Right cardiac atrium (tissue), 5 donors: ENCODE measurements around the gene ZNF574. TPM values are rescaled to one million over a fixed set of nuclear protein-coding genes. Genes with fewer than 3 reads are reported as not detected.
"Not testable (repeated sequence)": the region's sequence is repeated elsewhere in the genome, so short reads cannot be mapped to it uniquely, and the experiment has no call there.

ENCODE experiments used
- ATAC-seq, 2 donors: fragments of 200-7000 bp; cut with Tn5 transposase; one replicate each; pipeline versions ENCODE4 v1.8.0 to v1.9.1; 2020; ENCODE audit warnings: moderate library complexity in 2 of 2, mild to moderate bottlenecking in 1 of 2
- DNase-seq, 3 donors: peaks; one replicate each; pipeline ENCODE4 v3.0.0-alpha.2; 2020
- H3K27ac ChIP-seq: one replicate; pipeline ENCODE4 v1.5.1; 2013; ENCODE audit warnings: mild to moderate bottlenecking, low read length, control low read depth, moderate library complexity
- H3K27me3 ChIP-seq: one replicate; pipeline ENCODE4 v1.6.1; 2013; ENCODE audit not compliant: control insufficient read depth, insufficient read depth
- H3K4me1 ChIP-seq: one replicate; pipeline ENCODE4 v1.6.1; 2013; ENCODE audit warnings: low read length; ENCODE audit not compliant: control insufficient read depth, insufficient read depth
- H3K4me3 ChIP-seq: one replicate; pipeline ENCODE4 v1.5.1; 2013; ENCODE audit warnings: low read length, control low read depth
- H3K9me3 ChIP-seq: one replicate; pipeline ENCODE4 v1.6.1; 2013; ENCODE audit warnings: low read length; ENCODE audit not compliant: control insufficient read depth
- WGBS: extraction: QIAGEN DNeasy Blood & Tissue Kit; methylation state at CpG from one replicate; pipeline ENCODE4 v1.1.7; 2013; 5-methylcytosine and 5-hydroxymethylcytosine counted together
- intact Hi-C, 4 donors: fragments of 100-400 bp; cut with DNase I; formaldehyde crosslinking; loops; one replicate each; pipeline versions ENCODE4 v1.11.0 to v1.14.0; 2022 to 2023
- long read RNA-seq, 4 donors: library from polyadenylated mRNA; unstranded; transcript quantifications; one replicate each; pipeline ENCODE4 v2.0.0, GENCODE V29; 2020 to 2021
- polyA plus RNA-seq: library from polyadenylated mRNA; stranded (reverse); fragments of 200-250 nt; gene quantifications from one replicate; pipeline ENCODE4 v1.2.3, GENCODE V29; 2013
- total RNA-seq, 4 donors: library from RNA; stranded (reverse); fragmentation: NEBNext Ultra II Directional; extraction: Animal tissue kit (Norgen Biotek cat#: 25700); gene quantifications; one replicate each; pipeline ENCODE4 v1.2.1, GENCODE V29; 2021
- donor health status: healthy with polysubstance abuse.
- donor health status: DM: no; HTN: yes; CAD: no.
- donor health status: DM: no; HTN: no; CAD: no.
- donor health status: DM: no; HTN: yes; CAD: no; lungs with severe emphysema.
- donor health status: DM: yes; HTN: yes; CAD: no.

Gene ZNF574, protein sequence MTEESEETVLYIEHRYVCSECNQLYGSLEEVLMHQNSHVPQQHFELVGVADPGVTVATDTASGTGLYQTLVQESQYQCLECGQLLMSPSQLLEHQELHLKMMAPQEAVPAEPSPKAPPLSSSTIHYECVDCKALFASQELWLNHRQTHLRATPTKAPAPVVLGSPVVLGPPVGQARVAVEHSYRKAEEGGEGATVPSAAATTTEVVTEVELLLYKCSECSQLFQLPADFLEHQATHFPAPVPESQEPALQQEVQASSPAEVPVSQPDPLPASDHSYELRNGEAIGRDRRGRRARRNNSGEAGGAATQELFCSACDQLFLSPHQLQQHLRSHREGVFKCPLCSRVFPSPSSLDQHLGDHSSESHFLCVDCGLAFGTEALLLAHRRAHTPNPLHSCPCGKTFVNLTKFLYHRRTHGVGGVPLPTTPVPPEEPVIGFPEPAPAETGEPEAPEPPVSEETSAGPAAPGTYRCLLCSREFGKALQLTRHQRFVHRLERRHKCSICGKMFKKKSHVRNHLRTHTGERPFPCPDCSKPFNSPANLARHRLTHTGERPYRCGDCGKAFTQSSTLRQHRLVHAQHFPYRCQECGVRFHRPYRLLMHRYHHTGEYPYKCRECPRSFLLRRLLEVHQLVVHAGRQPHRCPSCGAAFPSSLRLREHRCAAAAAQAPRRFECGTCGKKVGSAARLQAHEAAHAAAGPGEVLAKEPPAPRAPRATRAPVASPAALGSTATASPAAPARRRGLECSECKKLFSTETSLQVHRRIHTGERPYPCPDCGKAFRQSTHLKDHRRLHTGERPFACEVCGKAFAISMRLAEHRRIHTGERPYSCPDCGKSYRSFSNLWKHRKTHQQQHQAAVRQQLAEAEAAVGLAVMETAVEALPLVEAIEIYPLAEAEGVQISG
- total RNA-seq (1 to 10 TPM; 8.4 to 9.3 (median 8.5) TPM), polyA plus RNA-seq (5.2 TPM)
- long read RNA-seq, donor 1, transcript ZNF574-202 (2 exons, 2,940 nt), result major isoform, 33 of 41 reads
- long read RNA-seq, donor 1, partial matches to known transcripts, result 0 of 41 reads
- long read RNA-seq, donor 1, other reads (novel, unspliced or antisense), result 8 of 41 reads
- long read RNA-seq, donor 2, transcript ZNF574-202 (2 exons, 2,940 nt), result major isoform, 21 of 24 reads
- long read RNA-seq, donor 2, partial matches to known transcripts, result 3 of 24 reads
- long read RNA-seq, donor 2, other reads (novel, unspliced or antisense), result 0 of 24 reads
- long read RNA-seq, donor 3, transcript ZNF574-202 (2 exons, 2,940 nt), result major isoform, 22 of 34 reads
- long read RNA-seq, donor 3, partial matches to known transcripts, result 0 of 34 reads
- long read RNA-seq, donor 3, other reads (novel, unspliced or antisense), result 12 of 34 reads
- long read RNA-seq, donor 4, transcript ZNF574-202 (2 exons, 2,940 nt), result major isoform, 12 of 16 reads
- long read RNA-seq, donor 4, partial matches to known transcripts, result 0 of 16 reads
- long read RNA-seq, donor 4, other reads (novel, unspliced or antisense), result 4 of 16 reads

GRCh38 chr19:42075616-42076379, at the start of gene ZNF574:
TSS of gene ZNF574 (plus strand) at chr19:42076166. CDS start at chr19:42078607, 2,441 bp downstream.
- no peaks in the 10 kb centered on the region for H3K4me1 ChIP-seq
- intact Hi-C loops, result no loop called here
- ATAC-seq, result peak; percentile 99

GRCh38 chr19:42028304-42029216, 47.4 kb upstream of the ZNF574 start:
- no peak overlapping the region for H3K27ac ChIP-seq
- intact Hi-C loops, result no loop called here
- ATAC-seq (no peak), DNase-seq (no peak)
- WGBS, result 57% methylated on average over 8 of the region's 8 CpGs
- no peaks in the 10 kb centered on the region for H3K9me3 ChIP-seq
- no peak overlapping the region for H3K4me3 ChIP-seq
- H3K27me3 ChIP-seq, result no peaks in the 10 kb centered on the region
- H3K4me1 ChIP-seq, result peaks cover 3% of the 10 kb centered on the region

More at GRCh38 chr19:42075616-42076379, at the start of gene ZNF574:
- peak within 1 kb of the TSS; percentile 98 for H3K4me3 ChIP-seq
- H3K9me3 ChIP-seq, result no peaks in the 10 kb centered on the region
- DNase-seq, result peak; percentile 98 to 99 (median 99)
- H3K27me3 ChIP-seq, result no peaks in the 10 kb centered on the region
- peak within 1 kb of the TSS; percentile 96 for H3K27ac ChIP-seq
- under 1% methylated on average over 80 of the region's 80 CpGs for WGBS

DNA sequence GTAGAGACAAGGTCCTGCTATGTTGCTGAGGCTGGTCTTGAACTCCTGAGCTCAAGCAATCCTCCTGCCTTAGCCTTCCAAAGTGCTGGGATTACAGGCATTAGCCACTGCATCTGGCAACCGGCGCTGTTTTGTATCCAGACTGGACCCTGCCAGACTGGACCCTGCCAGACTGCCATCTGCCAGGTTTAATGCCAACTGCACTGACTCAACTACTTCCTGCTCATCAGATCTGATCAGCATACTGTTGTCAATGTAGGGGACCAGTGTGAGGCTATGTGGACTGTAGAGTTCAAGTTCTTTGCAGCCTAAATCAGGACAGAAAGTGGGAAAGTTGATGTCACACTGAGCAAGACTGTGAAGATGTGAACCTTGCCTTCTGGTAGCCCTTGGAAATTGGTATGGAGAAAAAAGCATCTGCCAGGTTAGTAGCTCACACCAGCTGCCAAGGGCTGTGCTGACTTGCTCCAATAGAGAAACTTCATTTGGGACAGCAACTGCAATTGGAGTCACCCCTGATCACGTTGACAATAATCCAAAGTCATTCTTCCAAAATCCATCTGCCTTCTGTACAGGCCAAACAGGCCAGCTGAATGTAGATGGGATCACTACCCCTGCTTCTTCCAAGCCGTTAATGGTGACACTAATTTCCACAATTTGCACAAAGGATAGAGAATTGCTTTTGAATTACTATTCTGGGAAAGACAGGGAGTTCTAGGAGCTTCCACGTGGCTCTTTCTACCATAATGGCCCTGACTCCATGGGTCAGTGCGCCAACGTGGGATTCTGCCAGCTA, 45.1 kb upstream of the ZNF574 start:
- no peaks in the 10 kb centered on the region for H3K4me1 ChIP-seq
- H3K27ac ChIP-seq, result no peak overlapping the region
- ATAC-seq, result no peak
- 80% methylated on average over 7 of the region's 7 CpGs for WGBS
- H3K27me3 ChIP-seq, result no peaks in the 10 kb centered on the region
- H3K9me3 ChIP-seq, result no peaks in the 10 kb centered on the region
- intact Hi-C loops, result no loop called here
- H3K4me3 ChIP-seq, result no peak overlapping the region
- no peak for DNase-seq

GRCh38 chr19:42032431-42032830, 43.5 kb upstream of the ZNF574 start:
- WGBS, result 50% methylated on average over 5 of the region's 5 CpGs

DNA sequence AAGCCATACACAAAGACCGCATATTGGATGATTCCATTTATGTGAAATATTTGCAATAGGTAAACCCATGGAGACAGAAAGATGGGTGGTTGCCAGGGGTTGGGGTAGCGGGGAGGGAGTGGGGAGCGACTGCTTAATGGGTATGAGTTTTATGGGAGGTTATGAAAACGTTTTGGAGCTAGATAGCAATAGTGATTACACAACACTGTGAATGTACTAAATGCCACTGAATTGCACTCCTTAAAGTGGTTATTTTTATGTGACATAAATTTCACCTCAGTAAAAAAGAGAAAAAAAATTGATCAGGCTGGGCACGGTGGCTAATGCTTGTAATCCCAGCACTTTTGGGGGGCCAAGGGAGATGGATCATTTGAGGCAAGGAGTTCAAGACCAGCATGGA, 42.6 kb upstream of the ZNF574 start:
- DNase-seq, result no peak
- Histone ChIP-seq H3K27me3 (no peaks in the 10 kb centered on the region), H3K4me1 (peaks cover 4% of the 10 kb centered on the region), H3K4me3 (no peak overlapping the region), H3K9me3 (no peaks in the 10 kb centered on the region), H3K27ac (no peak overlapping the region)
- ATAC-seq, result no peak
- 76% methylated on average over 5 of the region's 5 CpGs for WGBS
- intact Hi-C loops, result no loop called here

More at GRCh38 chr19:42032431-42032830, 43.5 kb upstream of the ZNF574 start:
- no peak overlapping the region for H3K27ac ChIP-seq
- DNase-seq (no peak), ATAC-seq (no peak)
- no peaks in the 10 kb centered on the region for H3K9me3 ChIP-seq
- no peaks in the 10 kb centered on the region for H3K4me1 ChIP-seq
- intact Hi-C loops, result no loop called here
- H3K4me3 ChIP-seq, result no peak overlapping the region
- H3K27me3 ChIP-seq, result no peaks in the 10 kb centered on the region

GRCh38 chr19:42034640-42035391, 41.1 kb upstream of the ZNF574 start:
- H3K27ac ChIP-seq, H3K27me3 ChIP-seq, H3K9me3 ChIP-seq, H3K4me3 ChIP-seq, ATAC-seq, intact Hi-C loops, DNase-seq, H3K4me1 ChIP-seq: not testable (repeated sequence)
- 31% methylated on average over 17 of the region's 17 CpGs for WGBS

DNA sequence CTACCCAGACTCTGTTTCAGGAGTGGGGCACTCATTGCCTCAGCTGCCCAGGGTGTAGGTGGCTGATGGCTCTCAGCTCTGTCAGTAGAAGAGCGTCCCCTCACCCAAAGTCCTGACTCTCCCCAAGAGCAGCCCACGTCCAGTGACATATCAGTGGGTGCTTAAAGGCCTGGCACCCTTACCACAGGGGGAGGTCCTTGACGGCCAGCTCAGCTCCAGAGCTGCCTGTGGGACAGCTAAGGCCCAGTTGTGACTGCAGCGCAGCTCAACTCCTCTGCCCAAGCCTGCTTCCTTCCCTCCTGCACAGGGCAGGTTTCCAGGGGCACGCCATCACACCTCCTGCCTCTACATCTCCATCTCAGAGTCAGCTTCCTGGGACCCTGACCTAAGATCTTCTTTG, 38.3 kb upstream of the ZNF574 start:
- intact Hi-C loops, result no loop called here
- DNase-seq, result no peak
- Histone ChIP-seq H3K27me3 (no peaks in the 10 kb centered on the region), H3K9me3 (no peaks in the 10 kb centered on the region), H3K4me3 (no peak overlapping the region), H3K27ac (peak overlapping the region; percentile 76), H3K4me1 (peaks cover 4% of the 10 kb centered on the region)
- WGBS, result 58% methylated on average over 5 of the region's 5 CpGs
- ATAC-seq, result peak; percentile 47 to 52

DNA sequence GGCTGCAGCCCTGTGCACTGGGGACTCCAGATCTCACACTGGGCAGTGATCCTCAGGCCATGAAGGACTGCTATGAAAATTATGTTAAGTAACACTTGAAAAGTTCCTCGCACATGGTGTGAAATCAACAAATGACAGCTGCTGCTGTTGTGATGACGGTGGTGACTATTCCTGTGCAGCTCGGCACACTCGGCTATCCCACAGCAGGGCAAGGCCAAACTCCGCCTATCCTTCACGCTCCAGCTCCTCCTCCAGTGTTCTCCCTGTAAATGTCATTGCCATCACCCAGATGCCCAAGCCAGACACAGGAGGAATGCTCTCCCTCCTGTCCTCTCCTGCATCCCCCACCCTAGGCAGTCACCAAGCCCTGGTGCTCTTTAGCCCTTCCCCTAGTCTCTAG, 37.3 kb upstream of the ZNF574 start:
- H3K9me3 ChIP-seq, result no peaks in the 10 kb centered on the region
- peak; percentile 86 to 87 for ATAC-seq
- peak; percentile 50 to 79 (median 78) for DNase-seq
- H3K27ac ChIP-seq, result peak overlapping the region; percentile 76
- intact Hi-C loops, result no loop called here
- 46% methylated on average over 6 of the region's 6 CpGs for WGBS
- H3K27me3 ChIP-seq, result no peaks in the 10 kb centered on the region
- H3K4me3 ChIP-seq, result no peak overlapping the region
- H3K4me1 ChIP-seq, result peaks cover 4% of the 10 kb centered on the region
